HepG2 (cell line): ENCODE measurements around the gene PLAA. TPM values are rescaled to one million over a fixed set of nuclear protein-coding genes. Genes with fewer than 3 reads are reported as not detected.

Source experiments
- ADNP ChIP-seq: sonication (generic); formaldehyde crosslinking; IDR thresholded peaks from 2 replicates; pipeline ENCODE4 v1.4.0; 2020; ENCODE audit warnings: missing genetic modification reagents
- ATM ChIP-seq: fragments of 450-650 bp; IDR thresholded peaks from 2 replicates; pipeline ENCODE4 v1.7.1; 2017; ENCODE audit warnings: mild to moderate bottlenecking, borderline replicate concordance
- BCL6 ChIP-seq: IDR thresholded peaks from 2 replicates; pipeline ENCODE4 v1.6.1; 2016; ENCODE audit warnings: missing genetic modification reagents, missing compliant biosample characterization
- BRCA1 ChIP-seq: sonication (generic); formaldehyde crosslinking; IDR thresholded peaks from 2 replicates; pipeline ENCODE4 v1.4.0; 2020; ENCODE audit warnings: missing genetic modification reagents
- BRD4 ChIP-seq: sonication (generic); formaldehyde crosslinking; IDR thresholded peaks from 2 replicates; pipeline ENCODE4 v1.4.0; 2020; ENCODE audit warnings: missing genetic modification reagents
- ELF1 ChIP-seq: sonication (generic); formaldehyde crosslinking; IDR thresholded peaks from 2 replicates; pipeline ENCODE4 v1.4.0; 2020; ENCODE audit warnings: missing genetic modification reagents
- GPBP1L1 ChIP-seq: sonication (generic); formaldehyde crosslinking; IDR thresholded peaks from 2 replicates; pipeline ENCODE4 v1.5.0; 2020; ENCODE audit warnings: mild to moderate bottlenecking, missing genetic modification reagents
- NFIB ChIP-seq: sonication (generic); formaldehyde crosslinking; IDR thresholded peaks from 2 replicates; pipeline ENCODE4 v1.9.0; 2021; ENCODE audit warnings: missing genetic modification reagents, mild to moderate bottlenecking, borderline replicate concordance
- NR0B2 ChIP-seq: sonication (generic); formaldehyde crosslinking; IDR thresholded peaks from 2 replicates; pipeline ENCODE4 v1.4.0; 2020; ENCODE audit warnings: mild to moderate bottlenecking, missing genetic modification reagents
- PHF5A ChIP-seq: IDR thresholded peaks from one replicate; pipeline ENCODE4 v1.6.1; 2018; ENCODE audit warnings: low read depth, missing genetic modification reagents; ENCODE audit not compliant: unreplicated experiment
- PREB ChIP-seq: sonication (generic); formaldehyde crosslinking; IDR thresholded peaks from 2 replicates; pipeline ENCODE4 v1.4.0; 2020; ENCODE audit warnings: missing genetic modification reagents
- RFX5 ChIP-seq: IDR thresholded peaks from 2 replicates; pipeline ENCODE4 v1.6.1; 2011; ENCODE audit warnings: low read depth, low read length, improper control_type of control experiment
- SCMH1 ChIP-seq: sonication (generic); formaldehyde crosslinking; IDR thresholded peaks from 2 replicates; pipeline ENCODE4 v1.9.0; 2021; ENCODE audit warnings: missing genetic modification reagents, mild to moderate bottlenecking, borderline replicate concordance
- SRF ChIP-seq: IDR thresholded peaks from 2 replicates; pipeline ENCODE4 v1.6.1; 2011; ENCODE audit warnings: mild to moderate bottlenecking, low read depth, low read length, moderate library complexity
- STAG1 ChIP-seq: sonication (generic); formaldehyde crosslinking; IDR thresholded peaks from 2 replicates; pipeline ENCODE4 v1.4.0; 2020; ENCODE audit warnings: missing genetic modification reagents
- TFE3 ChIP-seq: IDR thresholded peaks from 2 replicates; pipeline ENCODE4 v1.6.1; 2016
- WIZ ChIP-seq: sonication (generic); formaldehyde crosslinking; IDR thresholded peaks from 2 replicates; pipeline ENCODE4 v1.5.1; 2020; ENCODE audit warnings: mild to moderate bottlenecking, missing genetic modification reagents
- ZKSCAN1 ChIP-seq: fragments of 150-350 bp; IDR thresholded peaks from 2 replicates; pipeline ENCODE4 v1.6.1; 2014; ENCODE audit warnings: low read length
- ZNF253 ChIP-seq: sonication (generic); formaldehyde crosslinking; IDR thresholded peaks from 2 replicates; pipeline ENCODE4 v1.8.0; 2022; ENCODE audit warnings: mild to moderate bottlenecking, missing genetic modification reagents, borderline replicate concordance
- ZNF326 ChIP-seq: sonication (generic); formaldehyde crosslinking; IDR thresholded peaks from 2 replicates; pipeline ENCODE4 v1.4.0; 2020; ENCODE audit warnings: missing genetic modification reagents, borderline replicate concordance
- ZNF335 ChIP-seq: sonication (generic); formaldehyde crosslinking; IDR thresholded peaks from 2 replicates; pipeline ENCODE4 v1.4.0; 2020; ENCODE audit warnings: missing genetic modification reagents
- ZNF383 ChIP-seq: sonication (generic); formaldehyde crosslinking; IDR thresholded peaks from 2 replicates; pipeline ENCODE4 v1.4.0; 2020; ENCODE audit warnings: missing genetic modification reagents, mild to moderate bottlenecking, borderline replicate concordance
- ZNF577 ChIP-seq: sonication (generic); formaldehyde crosslinking; IDR thresholded peaks from 2 replicates; pipeline ENCODE4 v1.4.0; 2020; ENCODE audit warnings: mild to moderate bottlenecking, low read depth, missing genetic modification reagents, borderline replicate concordance
- ZNF773 ChIP-seq: sonication (generic); formaldehyde crosslinking; IDR thresholded peaks from 2 replicates; pipeline ENCODE4 v1.4.0; 2020; ENCODE audit warnings: missing genetic modification reagents, borderline replicate concordance
- ZNF841 ChIP-seq: sonication (generic); formaldehyde crosslinking; IDR thresholded peaks from 2 replicates; pipeline ENCODE4 v1.8.1; 2023; ENCODE audit warnings: missing genetic modification reagents, borderline replicate concordance
- polyA plus RNA-seq, 8 experiments: library from polyadenylated mRNA; depleted of rRNA in 3 of 8; stranded (reverse) in 7 of 8; unstranded in 1 of 8; fragments of >200 nt; fragmentation: Illumina TruSeq in 4 of 8; extraction: Trizol in 4 of 8; gene quantifications; 2 replicates each; pipeline versions ENCODE4 v1.2.1 to v1.2.3, GENCODE V29; 2011 to 2016; ENCODE audit warnings: low read depth in 4 of 8, missing spikeins in 1 of 8, mixed read lengths in 1 of 8; ENCODE audit not compliant: insufficient read depth in 1 of 8
- total RNA-seq, 5 experiments: library from RNA; depleted of rRNA; stranded (reverse); fragments of >200 nt; fragmentation: Illumina TruSeq; extraction: Trizol; gene quantifications; 2 replicates each; pipeline ENCODE4 v1.2.3, GENCODE V29; 2016; ENCODE audit warnings: low read depth in 1 of 5
- TF ChIP-seq, protein P1 (sequence below): fragments of 450-650 bp; IDR thresholded peaks from 2 replicates; pipeline ENCODE4 v1.6.1; 2016

PLAA gene
- total and polyA plus RNA-seq, 2 of the 13 experiments (the other 11 are each of a cell fraction or from before 2014, with no cell fraction given), result 5.8 to 22.9 TPM

- no peak for TF ChIP-seq ZKSCAN1
- TF ChIP-seq RFX5, result no peak
- no peak; the same call in 1 of the 2 replicates for TF ChIP-seq BRCA1 (CRISPR knock-in tag)
- no peak for TF ChIP-seq SCMH1 (CRISPR knock-in tag)
- TF ChIP-seq, protein P1, sequence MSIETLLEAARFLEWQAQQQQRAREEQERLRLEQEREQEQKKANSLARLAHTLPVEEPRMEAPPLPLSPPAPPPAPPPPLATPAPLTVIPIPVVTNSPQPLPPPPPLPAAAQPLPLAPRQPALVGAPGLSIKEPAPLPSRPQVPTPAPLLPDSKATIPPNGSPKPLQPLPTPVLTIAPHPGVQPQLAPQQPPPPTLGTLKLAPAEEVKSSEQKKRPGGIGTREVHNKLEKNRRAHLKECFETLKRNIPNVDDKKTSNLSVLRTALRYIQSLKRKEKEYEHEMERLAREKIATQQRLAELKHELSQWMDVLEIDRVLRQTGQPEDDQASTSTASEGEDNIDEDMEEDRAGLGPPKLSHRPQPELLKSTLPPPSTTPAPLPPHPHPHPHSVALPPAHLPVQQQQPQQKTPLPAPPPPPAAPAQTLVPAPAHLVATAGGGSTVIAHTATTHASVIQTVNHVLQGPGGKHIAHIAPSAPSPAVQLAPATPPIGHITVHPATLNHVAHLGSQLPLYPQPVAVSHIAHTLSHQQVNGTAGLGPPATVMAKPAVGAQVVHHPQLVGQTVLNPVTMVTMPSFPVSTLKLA, result no peak
- TF ChIP-seq ELF1 (CRISPR knock-in tag), result peak; percentile 33; the same call in 1 of the 2 replicates
- no peak for TF ChIP-seq WIZ (CRISPR knock-in tag)
- TF ChIP-seq PHF5A (CRISPR knock-in tag), result no peak
- TF ChIP-seq ZNF326, result no peak
- no peak for TF ChIP-seq ZNF577 (CRISPR knock-in tag)
- no peak for TF ChIP-seq NR0B2 (CRISPR knock-in tag)
- no peak for TF ChIP-seq ZNF773
- TF ChIP-seq GPBP1L1 (CRISPR knock-in tag), result no peak
- TF ChIP-seq STAG1 (CRISPR knock-in tag), result no peak
- TF ChIP-seq SRF, result no peak
- TF ChIP-seq ATM, result no peak
- TF ChIP-seq ADNP, result no peak
- TF ChIP-seq ZNF383 (CRISPR knock-in tag), result no peak
- TF ChIP-seq BRD4 (CRISPR knock-in tag), result no peak
- TF ChIP-seq TFE3 (CRISPR knock-in tag), result no peak
- TF ChIP-seq PREB (CRISPR knock-in tag), result no peak
- TF ChIP-seq ZNF335 (CRISPR knock-in tag), result no peak
- no peak for TF ChIP-seq ZNF253 (CRISPR knock-in tag)
- TF ChIP-seq BCL6 (CRISPR knock-in tag), result no peak
- TF ChIP-seq ZNF841 (CRISPR knock-in tag), result no peak
- TF ChIP-seq NFIB (CRISPR knock-in tag), result no peak
Measured at GRCh38 chr9:26955921-26956859, 9.1 kb upstream of the PLAA start, which contains the start of gene IFT74 (continued).
